ENCODE data around the gene STXBP6.

The STXBP6 gene

GRCh38 chr14:24959791-24960331 is 90.1 kb downstream of the STXBP6 start:
- no peaks in the 10 kb centered on the region for H3K36me3 ChIP-seq (ENCODE audit: control insufficient read depth, insufficient read depth, low read length)
- H3K9ac ChIP-seq (ENCODE audit: low read depth, low read length) = no peak overlapping the region
- no peaks in the 10 kb centered on the region for H3K9me3 ChIP-seq (ENCODE audit: control insufficient read depth, insufficient read depth, low read length)
- H3K4me1 ChIP-seq (ENCODE audit: control insufficient read depth, insufficient read depth, low read length) = peaks cover 19% of the 10 kb centered on the region
- peaks cover 3% of the 10 kb centered on the region for H3K27me3 ChIP-seq (ENCODE audit: control insufficient read depth, insufficient read depth, low read length)
- no peak overlapping the region for H3K4me3 ChIP-seq (ENCODE audit: low read depth, low read length)

DNA sequence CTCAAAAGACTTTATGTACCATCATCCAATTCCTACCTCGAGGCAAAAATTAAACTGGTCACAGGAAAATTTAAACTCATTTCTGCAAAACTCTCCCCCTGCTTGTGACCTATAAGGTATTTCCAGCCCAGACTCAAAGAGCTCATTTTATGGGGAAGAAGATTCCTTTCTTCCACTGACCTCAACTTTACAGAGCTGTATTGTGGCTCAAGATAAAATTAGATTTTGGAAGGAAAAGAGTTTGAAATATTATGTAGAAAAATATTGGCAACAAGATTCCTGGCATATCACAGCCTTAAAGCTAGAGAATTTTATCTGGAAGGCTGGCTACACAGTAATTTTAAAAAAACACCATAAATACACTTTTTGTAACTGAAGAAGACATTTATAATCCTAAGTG is 91.7 kb downstream of the STXBP6 start:
- no peak overlapping the region for H3K9ac ChIP-seq (ENCODE audit: low read depth, low read length)
- no peaks in the 10 kb centered on the region for H3K9me3 ChIP-seq (ENCODE audit: control insufficient read depth, insufficient read depth, low read length)
- H3K36me3 ChIP-seq (ENCODE audit: control insufficient read depth, insufficient read depth, low read length) = no peaks in the 10 kb centered on the region
- H3K4me1 ChIP-seq (ENCODE audit: control insufficient read depth, insufficient read depth, low read length) = peaks cover 26% of the 10 kb centered on the region
- peaks cover 3% of the 10 kb centered on the region for H3K27me3 ChIP-seq (ENCODE audit: control insufficient read depth, insufficient read depth, low read length)
- no peak overlapping the region for H3K4me3 ChIP-seq (ENCODE audit: low read depth, low read length)

DNA sequence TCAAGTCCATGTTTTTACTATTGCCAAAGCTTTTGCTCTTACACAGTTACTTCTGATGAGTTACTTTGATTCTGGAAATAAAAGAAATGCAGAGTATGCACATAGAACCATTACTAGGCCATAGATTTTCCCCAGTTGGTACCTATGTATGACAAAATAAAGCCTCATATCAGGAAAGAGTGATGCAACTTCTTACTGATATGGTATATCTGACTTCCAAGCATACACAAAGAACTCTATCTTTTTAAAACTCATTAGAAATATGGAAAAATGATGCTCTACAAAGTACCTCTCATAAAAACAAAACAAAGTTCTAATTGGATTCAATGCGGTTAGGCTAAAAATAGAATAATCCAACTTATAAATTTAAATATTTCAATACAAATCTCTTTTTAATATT is 92.1 kb downstream of the STXBP6 start:
- no peaks in the 10 kb centered on the region for H3K36me3 ChIP-seq (ENCODE audit: control insufficient read depth, insufficient read depth, low read length)
- H3K4me3 ChIP-seq (ENCODE audit: low read depth, low read length) = no peak overlapping the region
- H3K9ac ChIP-seq (ENCODE audit: low read depth, low read length) = no peak overlapping the region
- peaks cover 3% of the 10 kb centered on the region for H3K27me3 ChIP-seq (ENCODE audit: control insufficient read depth, insufficient read depth, low read length)
- H3K9me3 ChIP-seq (ENCODE audit: control insufficient read depth, insufficient read depth, low read length) = no peaks in the 10 kb centered on the region
- H3K4me1 ChIP-seq (ENCODE audit: control insufficient read depth, insufficient read depth, low read length) = peaks cover 30% of the 10 kb centered on the region

DNA sequence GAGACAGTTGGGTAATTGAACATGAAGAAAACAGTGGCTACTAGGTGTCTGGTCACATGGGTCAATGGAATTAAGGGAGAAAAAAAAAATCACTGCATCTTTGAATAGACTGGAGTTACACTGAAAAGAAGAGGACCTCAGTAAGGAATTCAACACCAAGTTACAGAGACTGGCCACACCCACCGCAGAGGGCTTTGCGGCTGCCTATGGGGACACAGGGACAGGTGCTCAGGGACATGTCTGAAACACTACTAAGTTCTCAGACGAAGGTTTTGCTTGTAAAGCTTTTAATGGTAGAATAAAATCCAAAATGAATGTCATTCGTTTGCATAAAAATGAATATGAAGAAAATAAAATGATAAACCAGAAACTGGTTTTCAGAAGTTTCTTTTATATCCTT is 93.8 kb downstream of the STXBP6 start:
- no peaks in the 10 kb centered on the region for H3K36me3 ChIP-seq (ENCODE audit: control insufficient read depth, insufficient read depth, low read length)
- H3K9me3 ChIP-seq (ENCODE audit: control insufficient read depth, insufficient read depth, low read length) = no peaks in the 10 kb centered on the region
- H3K4me1 ChIP-seq (ENCODE audit: control insufficient read depth, insufficient read depth, low read length) = peaks cover 31% of the 10 kb centered on the region
- no peak overlapping the region for H3K9ac ChIP-seq (ENCODE audit: low read depth, low read length)
- no peak overlapping the region for H3K4me3 ChIP-seq (ENCODE audit: low read depth, low read length)
- peaks cover 3% of the 10 kb centered on the region for H3K27me3 ChIP-seq (ENCODE audit: control insufficient read depth, insufficient read depth, low read length)

- Histone ChIP-seq H3K27me3 (ENCODE audit: control insufficient read depth, insufficient read depth, low read length) (peaks cover 2% of the 10 kb centered on the region), H3K9me3 (ENCODE audit: control insufficient read depth, insufficient read depth, low read length) (no peaks in the 10 kb centered on the region), H3K4me3 (ENCODE audit: low read depth, low read length) (no peak overlapping the region), H3K36me3 (ENCODE audit: control insufficient read depth, insufficient read depth, low read length) (no peaks in the 10 kb centered on the region), H3K9ac (ENCODE audit: low read depth, low read length) (no peak overlapping the region), H3K4me1 (ENCODE audit: control insufficient read depth, insufficient read depth, low read length) (peaks cover 29% of the 10 kb centered on the region)
Measured at GRCh38 chr14:24954700-24955037, 95.3 kb downstream of the STXBP6 start.

DNA sequence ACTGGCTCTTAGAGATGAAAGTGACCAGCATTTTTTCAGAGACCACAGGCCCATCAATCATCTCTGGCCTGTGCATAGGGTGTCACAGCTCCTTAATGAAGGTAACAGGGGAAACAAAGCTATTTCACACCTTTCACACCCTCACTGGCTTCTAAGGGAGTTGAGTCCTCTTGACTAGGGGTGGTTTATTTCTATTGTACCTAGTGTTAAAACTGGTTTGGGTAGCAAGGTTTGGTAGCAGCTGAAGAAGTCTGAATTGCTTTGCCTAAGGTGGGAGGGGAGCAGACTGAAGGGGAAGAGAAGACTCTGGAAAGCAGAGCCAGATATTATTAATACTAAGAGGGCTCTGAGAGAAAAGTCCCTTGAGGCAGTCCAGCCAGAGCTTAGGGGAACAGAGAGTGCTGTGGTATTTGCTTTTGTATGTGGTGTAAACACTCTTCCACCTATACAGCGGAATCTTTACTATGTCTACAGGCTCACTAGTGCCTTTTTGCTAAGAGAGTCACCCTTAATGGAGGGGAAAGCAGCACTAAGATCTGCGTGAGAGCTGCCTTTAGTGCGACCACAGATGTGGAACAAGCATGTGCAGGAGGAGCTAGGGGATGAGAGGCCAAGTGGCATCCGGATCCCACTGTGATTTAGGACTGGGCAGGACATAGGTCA is 95.8 kb downstream of the STXBP6 start:
- Histone ChIP-seq H3K36me3 (ENCODE audit: control insufficient read depth, insufficient read depth, low read length) (no peaks in the 10 kb centered on the region), H3K27me3 (ENCODE audit: control insufficient read depth, insufficient read depth, low read length) (no peaks in the 10 kb centered on the region), H3K9ac (ENCODE audit: low read depth, low read length) (no peak overlapping the region), H3K9me3 (ENCODE audit: control insufficient read depth, insufficient read depth, low read length) (no peaks in the 10 kb centered on the region), H3K4me1 (ENCODE audit: control insufficient read depth, insufficient read depth, low read length) (peaks cover 24% of the 10 kb centered on the region), H3K4me3 (ENCODE audit: low read depth, low read length) (no peak overlapping the region)

GRCh38 chr14:24952851-24953666 is 96.9 kb downstream of the STXBP6 start:
- H3K9me3 ChIP-seq (ENCODE audit: control insufficient read depth, insufficient read depth, low read length) = no peaks in the 10 kb centered on the region
- H3K9ac ChIP-seq (ENCODE audit: low read depth, low read length) = no peak overlapping the region
- peaks cover 22% of the 10 kb centered on the region for H3K4me1 ChIP-seq (ENCODE audit: control insufficient read depth, insufficient read depth, low read length)
- no peaks in the 10 kb centered on the region for H3K27me3 ChIP-seq (ENCODE audit: control insufficient read depth, insufficient read depth, low read length)
- H3K4me3 ChIP-seq (ENCODE audit: low read depth, low read length) = no peak overlapping the region
- H3K36me3 ChIP-seq (ENCODE audit: control insufficient read depth, insufficient read depth, low read length) = no peaks in the 10 kb centered on the region

- no peaks in the 10 kb centered on the region for H3K27me3 ChIP-seq (ENCODE audit: control insufficient read depth, insufficient read depth, low read length)
- peaks cover 12% of the 10 kb centered on the region for H3K4me1 ChIP-seq (ENCODE audit: control insufficient read depth, insufficient read depth, low read length)
- no peak overlapping the region for H3K4me3 ChIP-seq (ENCODE audit: low read depth, low read length)
- no peak overlapping the region for H3K9ac ChIP-seq (ENCODE audit: low read depth, low read length)
- no peaks in the 10 kb centered on the region for H3K9me3 ChIP-seq (ENCODE audit: control insufficient read depth, insufficient read depth, low read length)
- no peaks in the 10 kb centered on the region for H3K36me3 ChIP-seq (ENCODE audit: control insufficient read depth, insufficient read depth, low read length)
Measured at GRCh38 chr14:24948261-24948847, 101.6 kb downstream of the STXBP6 start.

DNA sequence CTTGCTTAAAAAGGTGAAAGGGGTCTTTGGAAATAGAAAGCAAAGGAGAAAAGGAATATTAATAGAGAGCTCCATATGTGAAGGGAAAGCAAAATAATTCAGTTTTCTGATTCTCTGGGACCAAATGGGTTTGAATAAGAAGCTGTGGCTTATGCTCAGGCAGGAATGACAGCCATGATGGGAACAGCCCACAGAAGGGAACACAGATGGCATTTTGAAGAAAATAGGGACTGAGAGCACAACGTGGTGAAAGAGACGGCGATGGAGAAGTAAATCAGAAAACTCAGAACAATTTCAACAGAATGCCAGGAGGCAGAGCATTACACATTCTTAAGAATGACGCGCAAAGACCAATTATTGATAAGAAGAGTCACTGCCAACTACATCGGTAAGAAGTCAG is 102.8 kb downstream of the STXBP6 start:
- Histone ChIP-seq H3K9ac (ENCODE audit: low read depth, low read length) (no peak overlapping the region), H3K9me3 (ENCODE audit: control insufficient read depth, insufficient read depth, low read length) (no peaks in the 10 kb centered on the region), H3K4me1 (ENCODE audit: control insufficient read depth, insufficient read depth, low read length) (peaks cover 14% of the 10 kb centered on the region), H3K27me3 (ENCODE audit: control insufficient read depth, insufficient read depth, low read length) (no peaks in the 10 kb centered on the region), H3K4me3 (ENCODE audit: low read depth, low read length) (no peak overlapping the region), H3K36me3 (ENCODE audit: control insufficient read depth, insufficient read depth, low read length) (no peaks in the 10 kb centered on the region)

GRCh38 chr14:24944800-24945199 is 105.1 kb downstream of the STXBP6 start:
- Histone ChIP-seq H3K36me3 (ENCODE audit: control insufficient read depth, insufficient read depth, low read length) (no peaks in the 10 kb centered on the region), H3K4me1 (ENCODE audit: control insufficient read depth, insufficient read depth, low read length) (peaks cover 21% of the 10 kb centered on the region), H3K9me3 (ENCODE audit: control insufficient read depth, insufficient read depth, low read length) (no peaks in the 10 kb centered on the region), H3K27me3 (ENCODE audit: control insufficient read depth, insufficient read depth, low read length) (no peaks in the 10 kb centered on the region), H3K4me3 (ENCODE audit: low read depth, low read length) (no peak overlapping the region), H3K9ac (ENCODE audit: low read depth, low read length) (no peak overlapping the region)

DNA sequence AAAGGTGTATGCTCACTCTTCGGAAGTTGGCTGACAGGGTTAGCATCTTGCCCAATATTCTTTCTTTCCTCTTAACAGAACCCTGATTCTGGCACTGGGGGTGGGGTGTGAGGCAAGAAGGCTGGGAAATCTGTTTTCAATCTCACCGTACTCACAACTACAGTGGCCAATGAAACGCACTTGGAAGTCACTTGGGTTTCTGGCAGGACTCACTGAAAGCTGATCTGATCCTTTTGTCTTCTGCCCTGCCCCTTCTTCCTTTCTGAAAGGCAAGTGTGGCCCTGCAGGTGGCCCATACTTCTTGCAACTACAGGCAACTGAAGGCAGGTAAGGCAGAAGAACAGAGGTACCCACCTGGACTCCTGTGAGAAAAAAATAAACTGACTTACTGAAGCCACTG is 106.9 kb downstream of the STXBP6 start:
- H3K9me3 ChIP-seq (ENCODE audit: control insufficient read depth, insufficient read depth, low read length) = no peaks in the 10 kb centered on the region
- no peak overlapping the region for H3K9ac ChIP-seq (ENCODE audit: low read depth, low read length)
- peaks cover 14% of the 10 kb centered on the region for H3K4me1 ChIP-seq (ENCODE audit: control insufficient read depth, insufficient read depth, low read length)
- no peaks in the 10 kb centered on the region for H3K27me3 ChIP-seq (ENCODE audit: control insufficient read depth, insufficient read depth, low read length)
- H3K4me3 ChIP-seq (ENCODE audit: low read depth, low read length) = no peak overlapping the region
- H3K36me3 ChIP-seq (ENCODE audit: control insufficient read depth, insufficient read depth, low read length) = no peaks in the 10 kb centered on the region

- Histone ChIP-seq H3K36me3 (ENCODE audit: control insufficient read depth, insufficient read depth, low read length) (no peaks in the 10 kb centered on the region), H3K9ac (ENCODE audit: low read depth, low read length) (no peak overlapping the region), H3K9me3 (ENCODE audit: control insufficient read depth, insufficient read depth, low read length) (no peaks in the 10 kb centered on the region), H3K4me3 (ENCODE audit: low read depth, low read length) (no peak overlapping the region), H3K27me3 (ENCODE audit: control insufficient read depth, insufficient read depth, low read length) (no peaks in the 10 kb centered on the region), H3K4me1 (ENCODE audit: control insufficient read depth, insufficient read depth, low read length) (peaks cover 14% of the 10 kb centered on the region)
Measured at GRCh38 chr14:24941719-24942118, 108.2 kb downstream of the STXBP6 start.

Data from iPS-15b (cell line).